ENCODE data around the gene WASL. TPM values are rescaled to one million over a fixed set of nuclear protein-coding genes. Genes with fewer than 3 reads are reported as not detected.

WASL gene
- total RNA-seq, 4 donors from 2014 or later = 16.9 to 56.9 (median 49.5) TPM

DNA sequence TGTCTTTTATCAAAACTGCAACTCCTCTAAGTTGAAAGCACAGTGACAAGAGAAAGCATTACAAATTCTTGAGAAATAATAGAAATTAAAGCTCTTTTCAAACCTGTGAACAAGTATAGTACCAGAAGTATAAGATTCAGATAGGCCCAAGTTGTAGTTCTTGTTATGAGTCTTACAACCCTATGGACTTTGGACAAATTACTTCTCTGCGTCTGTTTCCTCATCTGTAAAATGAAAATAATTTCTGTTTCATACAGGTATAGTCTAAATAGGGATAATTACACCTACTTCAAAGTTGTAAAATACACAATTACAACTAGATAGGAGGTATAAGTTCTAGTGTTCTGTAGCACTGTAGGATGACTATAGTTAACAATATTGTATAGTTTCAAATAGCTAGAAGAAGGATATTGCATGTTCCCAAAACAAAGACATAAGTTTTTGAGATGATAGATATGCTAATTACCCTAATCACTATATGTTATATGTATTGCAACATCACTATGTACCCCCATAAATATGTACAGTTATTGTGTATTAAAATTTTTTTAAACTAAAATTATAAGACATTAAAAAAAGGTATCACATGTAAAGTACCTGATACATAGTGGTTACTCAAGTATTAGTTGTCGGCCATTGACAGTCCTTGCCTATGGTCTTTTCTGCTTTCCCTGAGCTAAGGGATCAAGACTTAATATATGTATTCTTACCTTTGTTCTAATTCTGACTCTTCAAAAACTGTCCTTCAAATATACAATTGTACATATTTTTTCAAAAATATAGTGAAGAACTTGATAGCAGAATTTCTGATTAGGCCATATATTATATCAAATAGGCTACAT is 1.8 kb upstream of the WASL start:
- Histone ChIP-seq H3K27ac (peak overlapping the region; percentile 97 to 98), H3K27me3 (no peaks in the 10 kb centered on the region), H3K4me1 (peaks cover 0 to 8% of the 10 kb centered on the region in 2 donors), H3K4me3 (no peak overlapping the region), H3K9me3 (no peaks in the 10 kb centered on the region), H3K36me3 (no peaks in the 10 kb centered on the region)
- intact Hi-C loops (cut with DNase I; ENCODE audit: low total_unique reads) = no loop called here
- no peak for TF ChIP-seq POLR2A (IDR thresholded peaks at IDR 0.05)
- TF ChIP-seq, protein P1, sequence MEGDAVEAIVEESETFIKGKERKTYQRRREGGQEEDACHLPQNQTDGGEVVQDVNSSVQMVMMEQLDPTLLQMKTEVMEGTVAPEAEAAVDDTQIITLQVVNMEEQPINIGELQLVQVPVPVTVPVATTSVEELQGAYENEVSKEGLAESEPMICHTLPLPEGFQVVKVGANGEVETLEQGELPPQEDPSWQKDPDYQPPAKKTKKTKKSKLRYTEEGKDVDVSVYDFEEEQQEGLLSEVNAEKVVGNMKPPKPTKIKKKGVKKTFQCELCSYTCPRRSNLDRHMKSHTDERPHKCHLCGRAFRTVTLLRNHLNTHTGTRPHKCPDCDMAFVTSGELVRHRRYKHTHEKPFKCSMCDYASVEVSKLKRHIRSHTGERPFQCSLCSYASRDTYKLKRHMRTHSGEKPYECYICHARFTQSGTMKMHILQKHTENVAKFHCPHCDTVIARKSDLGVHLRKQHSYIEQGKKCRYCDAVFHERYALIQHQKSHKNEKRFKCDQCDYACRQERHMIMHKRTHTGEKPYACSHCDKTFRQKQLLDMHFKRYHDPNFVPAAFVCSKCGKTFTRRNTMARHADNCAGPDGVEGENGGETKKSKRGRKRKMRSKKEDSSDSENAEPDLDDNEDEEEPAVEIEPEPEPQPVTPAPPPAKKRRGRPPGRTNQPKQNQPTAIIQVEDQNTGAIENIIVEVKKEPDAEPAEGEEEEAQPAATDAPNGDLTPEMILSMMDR (IDR thresholded peaks at IDR 0.05) = no peak
- DNase-seq = no peak

GRCh38 chr7:123749537-123749857 is 694 bp upstream of the WASL start:
- H3K4me1 ChIP-seq = peaks cover 0 to 8% of the 10 kb centered on the region in 2 donors
- peak overlapping the region; percentile 97 to 98 for H3K27ac ChIP-seq
- no peaks in the 10 kb centered on the region for H3K9me3 ChIP-seq
- peak overlapping the region; percentile 76 to 90 for H3K4me3 ChIP-seq
- H3K27me3 ChIP-seq = no peaks in the 10 kb centered on the region
- intact Hi-C loops (cut with DNase I; ENCODE audit: low total_unique reads) = no loop called here
- no peak for TF ChIP-seq POLR2A (IDR thresholded peaks at IDR 0.05)
- TF ChIP-seq, protein P1 (IDR thresholded peaks at IDR 0.05) = peak in 1 of 4 experiments; percentile 11
- no peak for DNase-seq
- H3K36me3 ChIP-seq = no peaks in the 10 kb centered on the region

GRCh38 chr7:123748171-123748733 is 551 bp downstream of the WASL start:
- TF ChIP-seq POLR2A (IDR thresholded peaks at IDR 0.05) = no peak
- TF ChIP-seq, protein P1 (IDR thresholded peaks at IDR 0.05) = no peak
- Histone ChIP-seq H3K27me3 (no peaks in the 10 kb centered on the region), H3K27ac (peak overlapping the region; percentile 97 to 98), H3K36me3 (no peaks in the 10 kb centered on the region), H3K4me3 (peak overlapping the region; percentile 76 to 90), H3K9me3 (no peaks in the 10 kb centered on the region), H3K4me1 (peaks cover 0 to 8% of the 10 kb centered on the region in 2 donors)
- DNase-seq = peak; percentile 26 to 36
- intact Hi-C loops (cut with DNase I; ENCODE audit: low total_unique reads) = no loop called here

DNA sequence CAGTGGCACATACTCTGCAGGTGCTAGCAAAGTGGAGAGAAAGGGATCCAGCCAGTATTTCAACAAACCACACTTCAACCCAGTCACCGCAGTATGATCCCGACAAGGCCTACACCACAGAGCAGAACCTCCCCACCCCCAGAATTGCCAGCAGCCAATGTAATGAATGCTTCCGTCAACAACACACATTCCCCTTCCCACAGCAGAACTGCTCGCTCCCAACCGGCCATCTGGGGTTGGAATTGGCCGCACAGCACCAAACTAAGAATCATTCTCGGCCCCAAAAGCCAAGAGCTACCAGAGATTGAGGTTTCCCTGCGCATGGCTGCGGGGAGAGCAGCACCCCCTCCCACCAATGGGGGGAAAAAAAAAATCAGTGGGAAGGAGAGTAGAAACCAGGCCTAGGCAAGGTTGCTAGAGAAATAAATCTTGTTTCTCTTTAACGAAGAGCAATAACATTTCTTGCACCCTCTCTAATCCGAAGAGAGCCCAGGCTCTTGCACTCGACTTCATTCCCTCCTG is 1.1 kb downstream of the WASL start:
- Histone ChIP-seq H3K9me3 (no peaks in the 10 kb centered on the region), H3K27ac (peak overlapping the region; percentile 97 to 98), H3K4me1 (peaks cover 0 to 8% of the 10 kb centered on the region in 2 donors), H3K27me3 (no peaks in the 10 kb centered on the region), H3K4me3 (peak overlapping the region; percentile 76 to 90), H3K36me3 (no peaks in the 10 kb centered on the region)
- TF ChIP-seq, protein P1 (IDR thresholded peaks at IDR 0.05) = no peak
- intact Hi-C loops (cut with DNase I; ENCODE audit: low total_unique reads) = no loop called here
- peak; percentile 18 to 28 for DNase-seq

- DNase-seq = no peak
- H3K4me3 ChIP-seq = peak overlapping the region in 1 of 2 donors; percentile 90
- intact Hi-C loops (cut with DNase I; ENCODE audit: low total_unique reads) = no loop called here
- TF ChIP-seq, protein P1 (IDR thresholded peaks at IDR 0.05) = no peak
- TF ChIP-seq POLR2A (IDR thresholded peaks at IDR 0.05) = no peak
- H3K9me3 ChIP-seq = no peaks in the 10 kb centered on the region
- H3K27ac ChIP-seq = peak overlapping the region; percentile 97 to 98
- peaks cover 0 to 8% of the 10 kb centered on the region in 2 donors for H3K4me1 ChIP-seq
- H3K36me3 ChIP-seq = no peaks in the 10 kb centered on the region
- no peaks in the 10 kb centered on the region for H3K27me3 ChIP-seq
Observed at GRCh38 chr7:123746931-123747488, 1.8 kb downstream of the WASL start.

Measured in uterus (tissue), 4 donors.